Right renal cortex interstitium (tissue), 3 donors: Measurements from ENCODE around the gene ARHGEF3. TPM values are rescaled to one million over a fixed set of nuclear protein-coding genes. Genes with fewer than 3 reads are reported as not detected.
"Not testable (repeated sequence)": the region's sequence is repeated elsewhere in the genome, so short reads cannot be mapped to it uniquely, and the experiment has no call there.

Experiments used
- DNase-seq, 3 donors: peaks; one replicate each; pipeline ENCODE4 v3.0.0-alpha.2; 2013; ENCODE audit warnings: low read depth in 3 of 3, low spot score in 2 of 3
- polyA plus RNA-seq, 3 donors: library from polyadenylated mRNA; unstranded; fragments of 120-200 nt; gene quantifications; one replicate each; pipeline ENCODE4 v1.2.1, GENCODE V29; 2013; ENCODE audit not compliant: insufficient read length in 3 of 3

ARHGEF3 gene
- polyA plus RNA-seq, 3 donors: 81.0 to 88.4 (median 84.7) TPM

DNA sequence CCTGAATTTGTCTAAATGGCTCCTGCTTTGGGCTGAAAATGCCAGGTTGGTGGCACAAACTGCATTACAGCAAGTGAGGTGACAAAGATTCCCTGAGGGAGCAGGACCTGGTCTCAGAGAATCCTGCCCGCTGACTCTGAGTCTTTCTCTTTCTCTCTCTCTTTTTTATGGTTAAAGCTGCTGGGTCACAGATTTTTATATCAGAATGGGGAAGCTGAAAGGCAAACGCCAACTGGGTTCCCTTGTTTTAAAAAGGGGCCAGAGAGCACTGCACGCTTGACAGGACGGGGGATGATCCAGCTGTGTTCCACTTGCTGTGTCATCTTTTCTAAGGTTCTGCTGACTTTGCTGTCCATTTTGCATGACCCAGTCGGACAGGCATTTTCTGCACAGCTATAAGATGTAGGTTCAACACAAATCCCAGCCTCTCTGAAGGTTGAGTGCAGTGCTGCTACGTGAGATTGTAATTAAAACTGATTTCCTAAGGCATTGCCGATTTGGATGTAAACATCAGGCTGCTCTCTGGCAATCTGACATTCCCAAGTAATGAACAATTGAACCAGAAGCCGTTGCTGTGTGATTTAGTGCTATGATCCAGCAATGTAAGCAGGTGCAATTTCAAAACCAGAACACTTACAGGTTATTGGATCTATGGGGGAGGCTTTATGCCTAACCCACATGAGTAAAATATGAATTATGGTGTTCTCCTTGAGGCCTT lies 25.8 kb downstream of the ARHGEF3 start:
- DNase-seq: no peak

DNA sequence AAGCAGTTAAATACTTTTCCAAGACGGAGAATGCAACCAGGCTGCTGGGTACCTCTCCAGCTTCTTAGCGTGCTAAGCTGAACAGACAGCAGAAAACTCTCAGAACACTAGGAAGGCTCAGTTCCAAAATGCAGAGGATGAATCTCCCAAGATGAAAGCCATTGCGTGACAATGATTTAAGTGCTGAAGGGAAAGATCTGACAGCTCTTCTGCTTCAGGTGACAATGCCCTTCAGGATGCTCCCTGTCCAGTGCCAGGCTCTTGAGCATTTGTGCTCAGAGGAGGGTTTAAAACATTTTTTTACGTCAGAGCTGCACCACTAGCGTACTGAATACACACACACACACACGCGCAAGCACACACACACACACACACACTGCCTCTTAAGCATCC lies 26.3 kb downstream of the ARHGEF3 start:
- no peak for DNase-seq

- no peak for DNase-seq
Observed at GRCh38 chr3:56773986-56774385, 27.8 kb downstream of the ARHGEF3 start.

- no peak for DNase-seq
Observed at GRCh38 chr3:56772952-56773938, 28.5 kb downstream of the ARHGEF3 start.

- DNase-seq: no peak
Observed at GRCh38 chr3:56771376-56771775, 30.4 kb downstream of the ARHGEF3 start.

DNA sequence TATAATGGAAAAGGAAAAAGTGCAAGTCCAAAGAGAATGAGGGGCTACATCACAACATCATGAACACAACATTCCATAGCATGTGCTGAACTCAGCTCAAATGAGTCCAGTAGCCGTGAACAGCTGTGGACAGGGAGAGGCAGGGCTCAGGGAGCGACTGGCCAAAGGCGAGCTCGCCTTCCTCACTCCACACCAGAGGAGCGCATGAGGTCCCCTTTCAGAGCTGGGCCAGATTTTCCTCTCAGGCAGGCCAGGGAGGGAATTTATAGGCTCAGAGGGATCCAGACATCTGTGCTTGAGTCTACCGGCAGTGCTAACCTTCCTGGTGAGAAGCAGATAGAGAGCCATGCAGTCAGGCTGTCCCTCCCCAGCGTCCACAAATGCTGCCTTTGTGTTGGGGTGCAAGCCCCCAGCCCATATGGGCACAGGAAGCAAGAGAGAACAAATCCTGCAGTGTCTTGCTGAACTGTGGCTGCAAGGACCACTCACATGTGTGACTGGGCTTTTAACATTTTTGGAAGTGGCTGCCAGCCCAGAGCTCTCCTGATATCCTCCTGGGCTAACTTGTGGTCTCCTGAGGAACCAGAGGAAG lies 32.5 kb downstream of the ARHGEF3 start:
- no peak for DNase-seq

GRCh38 chr3:56764904-56765547 lies 36.7 kb downstream of the ARHGEF3 start:
- no peak for DNase-seq

GRCh38 chr3:56764184-56764583 lies 37.6 kb downstream of the ARHGEF3 start:
- DNase-seq: no peak

DNA sequence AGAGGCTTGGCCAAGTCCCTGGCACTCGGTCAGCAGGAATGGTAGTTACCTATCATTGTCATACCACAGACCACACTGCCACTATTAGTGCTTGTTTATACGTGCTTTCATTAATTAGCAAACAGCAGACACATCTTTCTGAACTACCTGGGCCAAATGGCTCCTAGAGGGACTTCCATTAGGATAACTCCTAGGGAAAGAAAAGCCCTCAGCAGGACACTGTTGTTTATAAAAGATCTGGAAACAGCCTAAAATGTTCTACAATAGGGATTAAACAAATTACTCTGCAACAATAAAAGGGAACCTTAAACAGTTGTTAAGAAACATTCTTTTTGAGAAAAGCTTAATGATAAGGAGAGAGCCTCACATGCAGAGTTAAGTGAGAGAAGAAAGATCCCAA lies 38.5 kb downstream of the ARHGEF3 start:
- DNase-seq: no peak

GRCh38 chr3:56762718-56763117 lies 39.0 kb downstream of the ARHGEF3 start:
- no peak for DNase-seq

- no peak for DNase-seq
Observed at GRCh38 chr3:56761887-56762651, 39.7 kb downstream of the ARHGEF3 start.

DNA sequence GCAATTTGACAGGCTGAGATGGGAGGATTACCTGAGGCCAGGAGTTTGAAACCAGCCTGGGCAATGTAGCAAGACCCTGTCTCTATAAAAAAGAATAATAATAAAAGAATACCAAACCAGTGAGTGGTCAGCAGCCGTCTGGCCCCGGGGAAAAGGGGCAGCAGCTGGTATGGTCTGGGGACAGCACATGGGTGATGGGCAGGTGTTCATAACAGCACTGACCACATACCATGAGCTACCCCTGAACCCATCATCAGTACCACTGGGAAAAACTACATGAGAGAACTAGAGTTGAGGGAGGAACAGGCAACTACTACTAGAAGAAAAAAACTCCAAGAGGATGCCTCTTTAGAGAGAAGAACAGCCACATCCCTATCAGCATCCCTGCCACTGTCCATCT lies 40.7 kb downstream of the ARHGEF3 start:
- DNase-seq: no peak

GRCh38 chr3:56759532-56759931 lies 42.2 kb downstream of the ARHGEF3 start:
- DNase-seq: no peak

DNA sequence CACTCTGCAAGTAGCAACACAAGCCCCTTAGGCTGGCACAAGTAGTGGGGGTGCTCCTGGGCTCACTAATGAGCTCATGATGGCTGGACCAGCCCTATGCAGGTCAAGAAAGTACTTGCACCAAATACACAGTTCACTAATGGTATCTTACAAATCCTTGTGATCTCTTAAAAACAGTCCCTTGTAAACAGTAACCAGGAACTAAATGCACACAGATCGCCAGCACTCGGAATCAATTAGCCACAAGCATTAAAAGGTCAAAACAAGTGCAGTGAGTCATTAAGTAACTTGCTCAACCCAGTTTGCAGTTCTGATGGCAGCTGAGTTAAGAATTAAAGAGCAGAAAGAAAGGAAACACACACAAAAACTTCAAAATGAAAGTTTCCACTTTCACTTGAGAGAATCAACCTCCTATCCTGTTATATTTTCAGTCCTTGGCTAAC lies 43.2 kb downstream of the ARHGEF3 start:
- DNase-seq: no peak

DNA sequence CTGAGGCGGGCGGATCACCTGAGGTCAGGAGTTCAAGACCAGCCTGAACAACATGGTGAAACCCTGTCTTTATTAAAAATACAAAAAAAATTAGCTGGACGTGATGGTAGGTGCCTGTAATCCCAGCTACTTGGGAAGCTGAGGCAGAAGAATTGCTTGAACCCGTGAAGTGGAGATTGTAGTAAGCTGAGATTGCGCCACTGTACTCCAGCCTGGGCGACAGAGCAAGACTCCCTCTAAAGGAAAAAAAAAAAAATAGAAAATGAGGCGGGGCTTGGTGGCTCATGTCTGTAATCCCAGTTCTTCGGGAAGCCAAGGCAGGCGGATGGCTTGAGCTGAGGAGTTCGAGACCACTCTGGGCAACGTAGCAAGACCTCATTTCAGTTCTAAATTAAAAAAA lies 43.7 kb downstream of the ARHGEF3 start:
- not testable (repeated sequence) for DNase-seq

DNA sequence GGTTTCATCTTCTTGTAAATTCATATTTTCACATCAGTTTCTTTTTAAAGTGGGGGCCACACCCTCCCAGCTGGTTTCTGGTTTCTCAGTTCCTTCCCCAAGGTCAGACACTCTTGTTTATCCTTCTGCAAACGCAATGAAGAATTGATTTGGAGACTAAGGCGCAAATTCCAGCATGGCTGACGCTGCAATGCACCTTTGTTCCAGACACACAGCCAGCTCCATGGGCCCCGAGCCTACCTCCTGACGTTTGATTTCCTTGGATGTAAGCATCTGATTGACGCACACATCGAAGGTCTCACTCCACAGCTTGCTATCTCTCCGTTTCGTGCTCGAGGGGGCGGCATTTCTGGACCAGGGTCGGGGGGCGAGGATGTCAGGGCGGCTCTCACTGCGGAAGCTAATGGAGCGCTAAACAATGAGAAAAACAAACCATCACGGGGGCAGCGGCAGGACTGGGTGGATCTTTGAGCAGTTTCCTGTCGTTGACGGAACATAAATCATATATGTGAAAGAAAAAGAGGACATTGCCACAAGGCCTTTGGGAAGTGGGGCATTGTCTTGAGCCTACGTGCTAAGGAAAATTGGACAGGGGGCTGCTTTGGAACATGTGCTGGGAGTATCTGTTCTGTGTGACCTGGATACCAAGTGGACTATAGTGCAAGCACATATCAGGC lies 46.9 kb downstream of the ARHGEF3 start:
- DNase-seq: no peak

- DNase-seq: no peak
Observed at GRCh38 chr3:56753206-56753820, 48.4 kb downstream of the ARHGEF3 start.

DNA sequence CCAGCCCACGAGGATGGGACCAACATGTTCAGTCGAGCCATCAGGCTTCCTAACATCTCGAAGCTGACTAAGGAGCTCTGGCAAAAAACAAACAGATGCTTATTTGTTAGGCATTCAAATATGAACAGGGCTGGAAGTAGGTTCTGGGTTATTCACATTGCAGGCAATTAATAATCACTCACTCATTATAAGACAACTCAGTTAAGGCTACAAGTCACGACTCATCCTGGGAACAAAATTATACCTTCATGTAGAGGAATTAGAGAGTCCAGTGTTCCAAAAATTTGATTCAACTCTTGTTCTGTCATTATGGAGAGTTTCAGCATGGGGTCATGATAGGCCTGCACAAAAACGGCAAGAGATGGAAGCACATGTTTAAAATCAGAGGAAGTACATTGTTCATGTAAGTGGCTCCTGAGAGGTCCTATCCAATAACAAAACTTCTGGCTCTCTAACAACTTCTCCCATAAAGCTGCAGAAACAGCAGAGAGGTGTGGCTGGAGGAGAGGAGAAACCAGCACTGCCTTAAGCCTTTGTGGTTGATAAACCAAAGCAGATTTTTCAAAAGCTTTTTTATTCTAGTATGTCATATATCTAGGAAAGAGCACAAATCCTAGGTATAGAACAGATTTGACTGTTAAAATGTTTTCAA lies 50.6 kb downstream of the ARHGEF3 start:
- DNase-seq: no peak
